SK-N-MC (cell line): ENCODE data around the gene ADAMTSL1.

Experiments used
- EZH2 ChIP-seq: fragments of 200-600 bp; sonication (generic); IDR thresholded peaks from one replicate; pipeline ENCODE4 v1.6.1; 2017; ENCODE audit warnings: antibody characterized with exemption
- FOXP2 ChIP-seq: optimal IDR thresholded peaks from 2 replicates; pipeline ENCODE3; 2011; ENCODE audit warnings: mild to moderate bottlenecking, moderate library complexity; ENCODE audit not compliant: insufficient read depth; ENCODE audit errors: extremely low read length, control extremely low read depth
- POLR2AphosphoS5 ChIP-seq: IDR thresholded peaks from 2 replicates; pipeline ENCODE4 v1.6.1; 2012; ENCODE audit warnings: mild to moderate bottlenecking, low read depth, low read length, borderline replicate concordance

DNA sequence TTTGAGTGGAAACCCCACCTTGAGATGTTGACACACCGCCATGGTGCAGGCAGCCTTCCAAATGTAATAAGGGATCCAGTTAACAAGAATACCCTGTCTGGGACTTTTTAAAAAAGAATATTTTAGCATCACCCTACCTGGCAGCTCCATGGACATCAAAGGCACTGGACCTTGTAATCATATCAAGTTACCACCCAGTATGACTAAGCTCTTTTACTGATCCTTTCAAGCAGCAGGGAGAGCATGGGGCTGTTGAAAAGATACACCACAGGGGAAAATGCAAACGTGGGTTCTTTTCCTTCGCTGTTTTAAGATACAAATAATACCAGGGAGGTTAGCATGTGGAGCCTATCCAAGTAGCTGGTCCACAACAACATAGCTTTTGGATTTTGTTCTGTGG, 347.8 kb downstream of the ADAMTSL1 start:
- TF ChIP-seq EZH2 (no peak), POLR2AphosphoS5 (no peak), FOXP2 (no peak)
